PC-3 (cell line): ENCODE data around the gene NRL.

Experiments
- CTCF ChIP-seq: fragments of 300-600 bp; sonication (generic); conservative IDR thresholded peaks from 2 replicates; pipeline ENCODE4 v1.5.1; 2017; ENCODE audit warnings: antibody characterized with exemption, low read depth, mild to moderate bottlenecking, low read length
- EZH2 ChIP-seq: fragments of 300-600 bp; sonication (generic); IDR thresholded peaks from one replicate; pipeline ENCODE4 v1.6.1; 2017; ENCODE audit warnings: antibody characterized with exemption, mild to moderate bottlenecking, low read length; ENCODE audit not compliant: unreplicated experiment
- EZH2phosphoT487 ChIP-seq: fragments of 300-600 bp; sonication (generic); IDR thresholded peaks from 2 replicates; pipeline ENCODE4 v1.6.1; 2018; ENCODE audit warnings: mild to moderate bottlenecking, antibody characterized with exemption, low read length, borderline replicate concordance

- TF ChIP-seq CTCF (no peak), EZH2phosphoT487 (no peak), EZH2 (no peak)
These were observed 12.9 kb upstream of the NRL start for GRCh38 chr14:24127673-24128072.
